Measurements from ENCODE around the gene FABP3. TPM values are rescaled to one million over a fixed set of nuclear protein-coding genes. Genes with fewer than 3 reads are reported as not detected.
A peak's percentile ranks its signal among the peaks of the same experiment; 100 is the strongest.

The FABP3 gene
- total RNA-seq, 1 donor from 2014 or later, result 0.20 TPM

DNA sequence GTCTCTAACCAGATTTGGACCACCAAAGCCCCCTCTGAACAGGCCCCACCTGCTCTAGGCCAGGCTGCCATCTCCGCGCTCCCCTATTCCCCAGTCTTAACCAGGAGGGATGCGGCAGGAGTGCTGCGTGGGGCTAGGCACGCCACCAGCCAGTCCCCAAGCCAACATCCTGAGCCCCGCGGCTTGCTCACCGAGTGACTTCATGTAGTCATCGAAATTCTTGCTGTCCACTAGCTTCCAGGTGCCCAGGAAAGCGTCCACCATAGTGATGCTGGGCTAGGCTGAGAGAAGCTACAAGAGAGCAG is 173 bp downstream of the FABP3 start:
- no peak for DNase-seq (ENCODE audit: low read depth in 2 of 2)

- no peak for DNase-seq (ENCODE audit: low read depth in 2 of 2)
Measured at GRCh38 chr1:31372051-31372450, 825 bp downstream of the FABP3 start.

DNA sequence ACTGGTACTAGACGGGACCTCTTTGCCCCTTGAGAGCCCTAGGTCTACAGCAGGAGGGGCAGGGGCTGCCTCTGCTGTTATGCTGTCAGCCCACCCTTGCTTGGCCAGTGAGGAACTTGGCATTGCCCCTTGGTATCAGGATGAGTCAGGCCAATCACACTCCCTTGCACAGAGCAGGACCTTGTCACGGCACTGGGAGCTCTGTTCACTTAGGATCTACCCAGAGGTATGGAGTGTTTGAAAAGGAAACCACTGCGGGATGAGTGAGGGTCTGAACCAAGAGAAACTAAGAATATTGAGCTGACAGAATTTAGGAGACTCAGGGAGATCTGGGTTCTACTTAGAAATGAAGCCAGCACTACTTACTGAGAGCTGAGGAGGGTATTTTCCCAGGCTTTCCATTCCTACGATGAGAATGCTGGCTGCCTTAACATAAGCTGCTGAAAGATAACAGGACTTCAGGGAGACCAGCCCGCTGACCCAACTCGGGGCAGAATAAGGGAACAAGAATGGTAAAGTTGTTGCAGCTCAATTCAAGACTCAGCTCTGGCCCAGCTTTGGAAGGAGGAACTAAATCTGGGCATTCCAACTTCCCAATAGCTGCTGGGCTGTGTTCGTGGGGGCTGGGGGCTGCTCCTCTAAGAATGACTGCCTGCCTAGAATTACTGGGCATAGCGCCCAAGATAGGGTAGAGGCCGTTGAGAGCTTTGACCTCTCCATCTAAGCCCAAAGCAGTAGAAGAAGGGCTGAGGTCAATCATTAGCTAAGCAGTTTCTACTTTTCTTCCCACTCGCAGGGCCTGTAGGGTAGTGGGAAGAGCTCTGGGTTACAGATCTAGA is 1.5 kb downstream of the FABP3 start:
- no peak for DNase-seq (ENCODE audit: low read depth in 2 of 2)

- no peak for DNase-seq (ENCODE audit: low read depth in 2 of 2)
Measured at GRCh38 chr1:31370565-31370964, 2.3 kb downstream of the FABP3 start.

- DNase-seq (ENCODE audit: low read depth in 2 of 2), result no peak
Measured at GRCh38 chr1:31370021-31370420, 2.9 kb downstream of the FABP3 start.

- DNase-seq (ENCODE audit: low read depth in 2 of 2), result peak in 1 of 2 donors; percentile 9
Measured at GRCh38 chr1:31368611-31369107, 4.2 kb downstream of the FABP3 start.

DNA sequence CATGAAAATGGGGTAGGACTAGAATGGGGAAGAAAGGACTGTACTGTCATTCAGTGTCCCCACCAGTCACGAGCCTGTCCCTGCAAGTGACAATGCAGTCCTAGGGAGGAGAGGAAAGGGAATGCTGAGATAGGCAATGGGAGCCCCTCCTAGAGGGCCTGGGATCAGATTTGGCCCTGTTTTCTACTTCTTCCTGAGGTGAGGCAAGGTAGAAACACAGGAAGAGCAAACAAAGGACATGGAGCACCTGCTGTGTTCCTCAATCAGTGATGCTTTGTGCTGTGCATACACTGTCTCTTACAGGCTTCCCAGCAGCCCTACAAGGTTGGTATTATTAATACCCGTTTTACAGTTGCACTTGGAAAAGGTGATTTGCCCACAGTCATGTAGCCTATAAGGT is 6.1 kb downstream of the FABP3 start:
- no peak for DNase-seq (ENCODE audit: low read depth in 2 of 2)

GRCh38 chr1:31364561-31365250 is 8.2 kb downstream of the FABP3 start:
- DNase-seq (ENCODE audit: low read depth in 2 of 2), result no peak

- DNase-seq (ENCODE audit: low read depth in 2 of 2), result no peak
Measured at GRCh38 chr1:31362032-31362431, 10.8 kb downstream of the FABP3 start.

GRCh38 chr1:31361607-31362006 is 11.3 kb downstream of the FABP3 start:
- DNase-seq (ENCODE audit: low read depth in 2 of 2), result no peak

GRCh38 chr1:31356427-31356826 is 16.4 kb downstream of the FABP3 start:
- DNase-seq (ENCODE audit: low read depth in 2 of 2), result no peak

DNA sequence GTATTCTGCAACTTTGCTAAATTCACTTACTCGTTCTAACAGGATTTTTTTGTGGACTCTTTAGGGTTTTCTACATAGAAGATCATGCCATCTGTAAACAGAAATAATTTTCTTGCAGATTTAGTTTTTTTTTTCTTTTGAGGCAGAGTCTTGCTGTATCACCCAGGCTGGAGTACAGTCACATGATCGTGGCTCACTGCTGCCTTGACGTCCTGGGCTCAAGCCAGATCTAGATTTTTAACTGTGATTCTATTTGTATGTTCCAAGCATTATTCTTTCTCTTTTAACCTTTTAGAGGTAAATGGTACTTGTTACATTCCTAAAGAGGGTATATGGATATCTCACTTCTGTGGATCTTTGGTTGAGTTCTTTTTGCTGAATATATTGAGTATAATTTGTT is 18.6 kb downstream of the FABP3 start:
- DNase-seq (ENCODE audit: low read depth in 2 of 2), result no peak

DNA sequence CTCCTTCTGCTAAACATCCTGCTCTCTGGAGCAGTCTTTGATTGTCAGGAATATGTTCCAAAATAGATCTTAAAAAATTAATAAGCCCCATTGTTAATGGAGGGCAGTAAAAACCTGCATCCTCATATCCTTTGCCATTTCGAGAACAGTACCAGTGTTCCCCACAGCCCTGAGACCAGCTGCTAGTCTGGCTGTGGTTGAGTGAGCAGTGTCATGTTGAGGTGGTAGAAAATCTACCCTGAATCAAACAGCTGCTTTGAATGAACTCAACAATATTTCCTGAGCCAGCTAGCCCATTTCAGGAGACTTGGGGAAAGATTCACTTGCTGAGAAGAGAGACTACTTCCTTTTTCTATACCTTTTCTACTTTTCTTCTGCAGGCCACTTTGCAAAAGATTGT is 24.4 kb downstream of the FABP3 start:
- no peak for DNase-seq (ENCODE audit: low read depth in 2 of 2)

GRCh38 chr1:31346785-31347184 is 26.1 kb downstream of the FABP3 start:
- no peak for DNase-seq (ENCODE audit: low read depth in 2 of 2)

DNA sequence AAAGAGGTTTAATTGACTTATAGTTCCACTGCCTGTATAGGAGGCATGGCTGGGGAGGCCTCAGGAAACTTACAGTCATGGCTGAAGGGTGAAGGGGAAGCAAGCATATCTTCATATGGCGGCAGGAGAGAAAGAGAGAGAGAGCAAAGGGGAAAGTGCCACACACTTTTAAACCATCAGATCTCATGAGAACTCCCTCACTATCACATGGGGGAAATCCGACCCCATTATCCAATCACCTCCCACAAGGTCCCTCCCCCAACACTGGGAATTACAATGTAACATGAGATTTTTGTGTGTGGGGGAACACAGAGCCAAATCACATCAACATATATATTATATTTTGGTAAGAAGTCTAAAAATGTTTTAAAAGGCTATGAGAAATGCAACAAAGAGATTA is 27.2 kb downstream of the FABP3 start:
- no peak for DNase-seq (ENCODE audit: low read depth in 2 of 2)

DNA sequence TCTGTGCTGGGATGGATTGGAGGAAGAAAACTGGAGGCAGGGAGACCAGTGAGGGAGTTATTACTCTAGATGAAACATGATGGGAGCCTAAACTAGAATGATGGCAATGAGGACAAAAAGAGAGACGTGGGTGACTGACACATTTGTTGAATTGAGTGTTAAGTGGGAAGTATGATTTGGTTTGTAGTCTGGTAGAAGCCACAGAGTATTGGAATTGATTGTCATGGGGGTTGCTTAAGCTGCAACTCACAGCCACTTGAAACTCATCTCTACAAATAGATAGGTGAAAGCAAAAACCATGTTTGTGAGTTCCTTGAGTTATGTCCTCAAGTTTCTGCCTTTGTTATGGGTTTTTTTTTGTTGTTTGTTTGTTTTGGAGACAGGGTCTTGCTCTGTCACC is 28.4 kb downstream of the FABP3 start:
- DNase-seq (ENCODE audit: low read depth in 2 of 2), result no peak

DNA sequence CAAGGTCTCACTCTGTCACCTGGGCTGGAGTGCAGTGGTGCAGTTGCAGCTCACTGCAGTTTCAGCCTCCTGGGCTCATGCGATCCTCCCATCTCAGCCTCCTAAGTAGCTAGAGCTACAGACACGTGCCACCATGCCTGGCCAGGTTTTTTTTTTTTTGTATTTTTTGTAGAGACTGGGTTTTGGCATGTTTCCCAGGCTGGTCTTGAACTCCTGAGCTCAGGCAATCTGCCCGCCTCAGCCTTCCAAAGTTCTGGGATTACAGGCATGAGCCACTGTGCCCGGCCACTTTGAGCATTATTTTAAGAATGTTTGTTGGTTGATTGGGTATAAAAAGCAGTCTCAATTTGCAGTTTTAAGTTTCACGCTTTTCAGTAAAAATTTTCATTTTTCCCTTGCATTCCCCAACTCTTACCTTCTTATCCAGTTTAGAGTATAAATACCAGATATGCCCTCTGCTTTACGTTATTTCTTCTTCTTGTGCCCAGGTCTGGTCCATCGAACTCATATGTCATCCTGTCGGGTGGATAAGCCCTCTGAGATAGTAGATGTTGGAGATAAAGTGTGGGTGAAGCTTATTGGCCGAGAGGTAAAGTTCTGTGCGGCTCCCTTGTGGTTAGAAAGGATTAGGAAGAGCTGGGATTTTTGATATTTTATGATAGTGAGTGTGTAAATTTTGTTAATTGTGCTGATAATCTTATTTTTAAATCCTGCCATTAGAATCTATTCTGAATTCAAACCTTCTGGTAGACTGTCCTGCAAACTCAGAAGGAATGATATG is 36.0 kb downstream of the FABP3 start:
- DNase-seq (ENCODE audit: low read depth in 2 of 2), result no peak

DNA sequence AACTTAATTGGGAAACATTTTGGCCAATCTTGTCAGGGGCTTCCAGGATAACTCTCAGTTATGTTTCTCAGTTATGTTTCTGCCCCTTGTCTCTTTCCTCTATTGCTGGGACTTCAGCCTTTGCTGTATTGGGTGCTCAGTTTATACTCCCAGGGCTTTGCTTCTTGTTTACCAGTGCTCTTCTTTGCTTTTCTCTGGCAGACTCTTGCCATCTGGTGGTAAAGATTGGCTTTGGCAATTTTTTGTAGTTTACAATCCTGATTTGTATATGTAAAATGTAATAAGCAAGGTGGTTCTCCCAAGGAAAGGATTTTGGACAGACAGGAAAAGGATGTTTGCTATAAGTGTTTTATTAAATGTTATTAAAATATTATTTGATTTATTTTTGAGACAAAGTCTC is 37.9 kb downstream of the FABP3 start:
- peak; percentile 37 to 58 for DNase-seq (ENCODE audit: low read depth in 2 of 2)

DNA sequence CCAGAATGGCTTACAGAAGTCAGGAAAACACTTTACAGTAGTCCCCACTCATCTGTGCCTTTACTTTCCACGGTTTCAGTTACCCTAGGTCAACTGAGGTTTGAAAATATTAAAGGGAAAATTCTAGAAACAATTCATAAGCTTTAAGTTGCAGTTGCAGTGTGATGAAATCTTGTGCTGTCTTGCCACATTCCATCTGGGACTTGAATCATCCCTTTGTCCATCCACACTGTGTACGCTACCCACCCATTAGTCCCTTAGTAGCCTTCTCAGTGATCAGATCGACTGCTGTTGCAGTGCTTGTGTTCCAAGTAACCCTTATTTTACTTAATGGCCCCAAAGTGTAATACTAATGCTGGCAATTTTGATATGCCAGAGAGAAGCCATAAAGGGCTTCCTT is 45.5 kb downstream of the FABP3 start:
- no peak for DNase-seq (ENCODE audit: low read depth in 2 of 2)

GRCh38 chr1:31326461-31326860 is 46.4 kb downstream of the FABP3 start:
- DNase-seq (ENCODE audit: low read depth in 2 of 2), result no peak

DNA sequence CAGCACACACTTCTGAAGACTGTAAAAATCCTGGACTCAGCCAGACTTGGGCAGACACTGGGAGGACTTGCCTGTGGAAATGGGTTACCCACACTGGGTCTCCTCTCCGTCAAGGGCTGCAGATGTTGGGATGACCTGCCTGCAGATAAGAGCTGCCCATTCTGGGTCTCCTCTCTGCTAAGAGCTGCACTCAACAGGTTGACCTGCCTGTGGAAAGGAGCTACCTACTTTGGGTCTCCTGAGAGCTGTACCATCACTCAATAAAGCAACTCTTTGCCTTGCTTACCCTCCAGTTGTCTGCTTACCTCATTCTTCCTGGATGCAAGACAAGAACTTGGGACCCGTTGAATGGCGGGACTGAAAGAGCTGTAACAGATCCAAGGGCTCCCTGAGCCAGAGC is 47.9 kb downstream of the FABP3 start:
- no peak for DNase-seq (ENCODE audit: low read depth in 2 of 2)

- no peak for DNase-seq (ENCODE audit: low read depth in 2 of 2)
Measured at GRCh38 chr1:31324093-31324492, 48.8 kb downstream of the FABP3 start.
